Astrocyte (in vitro differentiated cells and primary cell): ENCODE data around the gene STX11.

Experiments used
- EZH2 ChIP-seq: IDR thresholded peaks from 2 replicates; pipeline ENCODE4 v1.6.1; 2012; ENCODE audit warnings: mild to moderate bottlenecking, low read length, inconsistent platforms; ENCODE audit not compliant: insufficient read depth
- TF ChIP-seq, protein P1 (sequence below): IDR thresholded peaks from 2 replicates; pipeline ENCODE4 v1.5.1; 2011; ENCODE audit warnings: low read depth, mild to moderate bottlenecking, inconsistent platforms, low read length, moderate library complexity; ENCODE audit not compliant: insufficient read depth

DNA sequence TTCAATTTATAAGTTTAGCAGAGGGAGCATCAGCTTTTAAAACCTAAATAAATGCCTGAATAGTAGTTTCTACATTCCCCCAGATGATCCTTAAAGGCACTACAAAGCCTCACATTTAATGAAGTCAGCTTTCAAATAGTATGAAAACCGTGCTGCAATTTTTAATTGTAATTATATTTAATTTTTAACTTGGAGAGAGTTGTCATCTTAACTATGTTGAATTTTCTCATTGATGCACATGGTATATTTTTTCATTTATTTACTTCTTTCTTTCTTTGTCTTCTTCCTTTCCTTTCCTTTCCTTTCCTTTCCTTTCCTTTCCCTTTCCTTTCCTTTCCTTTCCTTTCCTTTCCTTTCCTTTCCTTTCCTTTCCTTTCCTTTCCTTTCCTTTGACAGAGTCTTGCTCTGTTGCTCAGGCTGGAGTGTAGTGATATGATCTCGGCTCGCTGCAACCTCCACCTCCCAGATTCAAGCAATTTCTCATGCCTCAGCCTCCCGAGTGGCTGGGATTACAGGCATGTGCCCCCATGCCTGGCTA, 47.2 kb upstream of the STX11 start:
- TF ChIP-seq, protein P1, sequence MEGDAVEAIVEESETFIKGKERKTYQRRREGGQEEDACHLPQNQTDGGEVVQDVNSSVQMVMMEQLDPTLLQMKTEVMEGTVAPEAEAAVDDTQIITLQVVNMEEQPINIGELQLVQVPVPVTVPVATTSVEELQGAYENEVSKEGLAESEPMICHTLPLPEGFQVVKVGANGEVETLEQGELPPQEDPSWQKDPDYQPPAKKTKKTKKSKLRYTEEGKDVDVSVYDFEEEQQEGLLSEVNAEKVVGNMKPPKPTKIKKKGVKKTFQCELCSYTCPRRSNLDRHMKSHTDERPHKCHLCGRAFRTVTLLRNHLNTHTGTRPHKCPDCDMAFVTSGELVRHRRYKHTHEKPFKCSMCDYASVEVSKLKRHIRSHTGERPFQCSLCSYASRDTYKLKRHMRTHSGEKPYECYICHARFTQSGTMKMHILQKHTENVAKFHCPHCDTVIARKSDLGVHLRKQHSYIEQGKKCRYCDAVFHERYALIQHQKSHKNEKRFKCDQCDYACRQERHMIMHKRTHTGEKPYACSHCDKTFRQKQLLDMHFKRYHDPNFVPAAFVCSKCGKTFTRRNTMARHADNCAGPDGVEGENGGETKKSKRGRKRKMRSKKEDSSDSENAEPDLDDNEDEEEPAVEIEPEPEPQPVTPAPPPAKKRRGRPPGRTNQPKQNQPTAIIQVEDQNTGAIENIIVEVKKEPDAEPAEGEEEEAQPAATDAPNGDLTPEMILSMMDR: no peak
- no peak for TF ChIP-seq EZH2
